ENCODE data around the gene CDK15.

Gene CDK15

DNA sequence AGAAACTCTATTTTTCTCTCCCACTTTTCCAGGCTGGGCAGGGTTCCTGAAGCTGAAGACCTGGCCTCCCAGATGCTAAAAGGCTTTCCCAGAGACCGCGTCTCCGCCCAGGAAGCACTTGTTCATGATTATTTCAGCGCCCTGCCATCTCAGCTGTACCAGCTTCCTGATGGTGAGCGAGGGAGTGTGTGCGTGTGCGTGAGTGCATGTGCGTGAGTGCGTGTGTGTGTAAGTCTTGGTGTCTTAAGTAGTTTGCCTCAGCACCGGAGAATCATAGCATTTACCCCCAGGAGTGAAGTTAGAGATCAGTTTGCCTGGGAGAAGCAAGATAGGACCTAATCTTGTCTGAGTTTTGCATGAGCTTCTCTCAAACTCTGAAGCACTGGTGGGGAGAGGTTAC, 73.7 kb downstream of the CDK15 start:
- no peak for DNase-seq
- H3K9me3 ChIP-seq (ENCODE audit: severe bottlenecking): no peaks in the 10 kb centered on the region
- H3K27me3 ChIP-seq (ENCODE audit: insufficient read depth, low read depth, severe bottlenecking): no peaks in the 10 kb centered on the region
- H3K4me3 ChIP-seq (ENCODE audit: low read depth, low read length): no peak overlapping the region
- H3K36me3 ChIP-seq: no peaks in the 10 kb centered on the region
- TF ChIP-seq, protein P1, sequence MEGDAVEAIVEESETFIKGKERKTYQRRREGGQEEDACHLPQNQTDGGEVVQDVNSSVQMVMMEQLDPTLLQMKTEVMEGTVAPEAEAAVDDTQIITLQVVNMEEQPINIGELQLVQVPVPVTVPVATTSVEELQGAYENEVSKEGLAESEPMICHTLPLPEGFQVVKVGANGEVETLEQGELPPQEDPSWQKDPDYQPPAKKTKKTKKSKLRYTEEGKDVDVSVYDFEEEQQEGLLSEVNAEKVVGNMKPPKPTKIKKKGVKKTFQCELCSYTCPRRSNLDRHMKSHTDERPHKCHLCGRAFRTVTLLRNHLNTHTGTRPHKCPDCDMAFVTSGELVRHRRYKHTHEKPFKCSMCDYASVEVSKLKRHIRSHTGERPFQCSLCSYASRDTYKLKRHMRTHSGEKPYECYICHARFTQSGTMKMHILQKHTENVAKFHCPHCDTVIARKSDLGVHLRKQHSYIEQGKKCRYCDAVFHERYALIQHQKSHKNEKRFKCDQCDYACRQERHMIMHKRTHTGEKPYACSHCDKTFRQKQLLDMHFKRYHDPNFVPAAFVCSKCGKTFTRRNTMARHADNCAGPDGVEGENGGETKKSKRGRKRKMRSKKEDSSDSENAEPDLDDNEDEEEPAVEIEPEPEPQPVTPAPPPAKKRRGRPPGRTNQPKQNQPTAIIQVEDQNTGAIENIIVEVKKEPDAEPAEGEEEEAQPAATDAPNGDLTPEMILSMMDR (IDR thresholded peaks at IDR 0.05; ENCODE audit: low read depth, low read length): no peak
- no peak overlapping the region for H3K27ac ChIP-seq

DNA sequence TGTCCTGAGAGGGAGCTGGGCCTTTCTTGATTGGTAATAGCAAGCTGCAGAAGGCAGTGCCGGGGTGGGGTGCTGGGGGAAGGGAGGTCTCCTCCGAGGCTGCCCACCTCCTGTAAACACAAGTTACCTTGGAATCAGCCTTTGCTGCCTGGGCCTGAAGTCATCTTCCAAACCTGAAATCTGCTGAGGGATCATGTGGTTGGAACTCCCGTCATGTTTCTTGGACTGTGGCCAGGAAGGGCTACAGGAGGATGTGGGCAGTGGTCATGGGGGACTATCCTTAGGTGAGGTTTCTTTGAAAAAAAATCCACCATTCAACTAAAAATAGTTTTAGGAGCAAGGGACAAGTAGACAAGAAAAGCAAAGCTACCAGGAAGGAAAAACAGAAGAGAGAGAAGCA, 74.2 kb downstream of the CDK15 start:
- no peak overlapping the region for H3K4me3 ChIP-seq (ENCODE audit: low read depth, low read length)
- no peak for DNase-seq
- no peaks in the 10 kb centered on the region for H3K36me3 ChIP-seq
- no peaks in the 10 kb centered on the region for H3K9me3 ChIP-seq (ENCODE audit: severe bottlenecking)
- H3K27me3 ChIP-seq (ENCODE audit: insufficient read depth, low read depth, severe bottlenecking): no peaks in the 10 kb centered on the region
- TF ChIP-seq, protein P1 (IDR thresholded peaks at IDR 0.05; ENCODE audit: low read depth, low read length): no peak
- H3K27ac ChIP-seq: no peak overlapping the region

DNA sequence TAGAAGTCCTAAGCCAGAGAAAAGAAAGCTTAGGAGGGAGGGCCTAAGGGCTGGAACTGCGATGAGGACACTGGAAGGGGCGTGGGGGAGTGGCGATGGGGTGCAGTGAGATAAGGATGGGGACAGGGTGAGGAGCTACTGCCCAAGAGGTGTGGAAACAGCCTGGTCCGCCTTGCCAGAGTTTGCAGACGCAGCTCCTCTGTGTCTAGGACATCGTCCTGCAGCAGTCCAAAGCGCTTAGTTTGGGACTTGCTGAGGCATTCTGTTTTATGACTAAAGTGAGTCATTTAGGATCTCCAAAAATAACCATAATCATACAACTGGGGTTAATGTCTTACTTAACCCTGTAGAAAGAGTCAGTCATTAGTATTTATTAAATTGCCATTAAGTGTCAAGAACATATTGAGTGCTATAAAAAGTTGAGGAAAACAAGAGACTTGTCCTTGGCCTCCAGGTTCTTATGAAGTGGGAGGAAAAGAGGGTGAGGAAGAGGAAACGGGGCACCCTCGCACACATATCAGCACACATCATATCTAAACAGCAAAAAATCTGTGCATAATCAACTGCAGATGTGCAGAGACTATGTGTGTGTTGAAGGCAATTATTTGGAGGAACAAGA, 74.8 kb downstream of the CDK15 start:
- Histone ChIP-seq H3K9me3 (ENCODE audit: severe bottlenecking) (no peaks in the 10 kb centered on the region), H3K27ac (no peak overlapping the region), H3K36me3 (no peaks in the 10 kb centered on the region), H3K27me3 (ENCODE audit: insufficient read depth, low read depth, severe bottlenecking) (no peaks in the 10 kb centered on the region), H3K4me3 (ENCODE audit: low read depth, low read length) (no peak overlapping the region)
- TF ChIP-seq, protein P1 (IDR thresholded peaks at IDR 0.05; ENCODE audit: low read depth, low read length): no peak
- no peak for DNase-seq

DNA sequence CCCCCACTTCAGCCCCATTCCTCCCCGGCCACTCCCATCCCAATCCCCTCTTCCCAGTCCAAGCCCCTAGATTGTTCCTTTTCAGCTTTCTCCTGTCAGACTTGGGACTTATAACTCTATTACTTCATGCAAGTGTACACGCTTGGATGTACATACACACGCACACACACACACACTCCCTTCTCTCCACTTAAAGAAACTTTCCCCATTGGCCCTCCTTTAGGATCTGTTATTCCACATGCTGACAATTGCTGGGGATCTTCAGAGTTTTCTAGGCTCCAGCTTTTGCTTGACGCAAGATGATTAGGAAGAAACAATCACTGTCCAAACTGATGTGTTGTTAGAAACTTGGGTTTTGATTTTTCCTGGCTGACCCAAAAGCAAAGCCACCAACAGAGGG, 75.4 kb downstream of the CDK15 start:
- H3K36me3 ChIP-seq: no peaks in the 10 kb centered on the region
- TF ChIP-seq, protein P1 (IDR thresholded peaks at IDR 0.05; ENCODE audit: low read depth, low read length): no peak
- no peak overlapping the region for H3K27ac ChIP-seq
- no peaks in the 10 kb centered on the region for H3K9me3 ChIP-seq (ENCODE audit: severe bottlenecking)
- no peak overlapping the region for H3K4me3 ChIP-seq (ENCODE audit: low read depth, low read length)
- no peaks in the 10 kb centered on the region for H3K27me3 ChIP-seq (ENCODE audit: insufficient read depth, low read depth, severe bottlenecking)
- no peak for DNase-seq

DNA sequence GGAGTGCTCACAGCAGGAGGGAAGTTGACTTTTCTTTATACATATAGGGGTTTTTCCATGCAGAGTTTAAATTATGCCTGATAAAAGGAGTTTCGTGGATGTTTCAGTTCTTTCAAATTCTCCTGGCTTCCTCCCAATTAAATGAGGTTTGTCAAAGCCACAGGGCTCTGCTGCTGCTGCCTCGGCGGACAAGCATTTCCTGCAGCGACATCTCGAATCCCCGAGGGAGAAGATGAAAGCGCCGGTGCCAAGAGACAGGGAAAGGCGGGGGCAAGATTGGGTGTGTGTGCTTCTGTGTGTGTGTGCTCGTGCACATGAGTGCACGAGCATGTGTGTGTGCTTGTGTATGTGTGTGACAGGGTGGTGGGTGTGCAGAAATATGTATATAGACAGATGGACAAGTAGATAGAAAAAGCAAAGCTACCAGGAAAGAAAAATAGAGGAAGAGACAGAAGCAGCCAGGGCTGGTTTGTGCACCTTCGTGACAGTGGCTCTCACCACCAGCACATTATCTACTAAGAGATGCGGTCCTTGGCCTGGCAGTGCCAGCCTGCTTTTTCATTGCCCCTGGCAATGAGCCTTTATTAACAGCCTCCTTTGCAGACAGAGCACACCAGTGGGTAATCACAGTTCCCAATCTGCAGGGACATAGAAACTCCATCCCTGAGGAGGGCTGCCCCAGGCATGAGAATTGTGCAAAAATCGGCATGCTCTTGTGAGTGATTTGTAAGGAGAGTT, 76.2 kb downstream of the CDK15 start:
- TF ChIP-seq, protein P1 (IDR thresholded peaks at IDR 0.05; ENCODE audit: low read depth, low read length): no peak
- Histone ChIP-seq H3K27ac (no peak overlapping the region), H3K4me3 (ENCODE audit: low read depth, low read length) (no peak overlapping the region), H3K9me3 (ENCODE audit: severe bottlenecking) (no peaks in the 10 kb centered on the region), H3K27me3 (ENCODE audit: insufficient read depth, low read depth, severe bottlenecking) (no peaks in the 10 kb centered on the region), H3K36me3 (no peaks in the 10 kb centered on the region)
- DNase-seq: no peak

All from WERI-Rb-1 (cell line).